Measurements from ENCODE around the gene MACROD2. TPM values are rescaled to one million over a fixed set of nuclear protein-coding genes. Genes with fewer than 3 reads are reported as not detected.

MACROD2 gene
- total RNA-seq, 1 experiment from 2014 or later, result 1.4 TPM

DNA sequence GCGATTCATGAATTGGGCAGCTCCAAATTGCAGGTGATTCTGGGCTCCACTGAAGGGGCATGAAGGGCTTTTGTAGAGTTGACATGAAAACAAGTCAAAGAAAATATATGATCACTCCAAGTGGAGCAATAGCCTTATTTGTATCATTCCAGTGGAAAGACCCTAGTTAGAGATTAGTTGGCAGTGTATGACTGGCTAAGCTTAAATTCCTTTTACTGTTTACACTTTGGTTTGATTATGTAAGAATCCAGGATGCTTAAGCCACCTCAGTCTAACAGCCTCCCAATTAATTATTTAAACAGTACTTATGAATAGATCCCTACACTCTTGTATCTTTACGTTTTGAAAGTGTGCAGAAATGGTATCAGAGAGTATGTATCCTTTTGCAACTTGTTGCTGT, 1865.5 kb downstream of the MACROD2 start:
- Histone ChIP-seq H3K27me3 (replicated peaks; ENCODE audit: insufficient read depth, low read depth, low read length, poor library complexity) (no peaks in the 10 kb centered on the region), H3K36me3 (ENCODE audit: insufficient read depth, low read length, poor library complexity, severe bottlenecking) (no peaks in the 10 kb centered on the region), H3K9me3 (ENCODE audit: low read depth, low read length, poor library complexity, severe bottlenecking) (peaks cover 21% of the 10 kb centered on the region), H3K4me3 (ENCODE audit: low read depth, low read length, poor library complexity, severe bottlenecking) (no peak overlapping the region), H3K27ac (ENCODE audit: low read depth, low read length, poor library complexity, severe bottlenecking) (no peak overlapping the region), H3K4me1 (ENCODE audit: insufficient read depth, low read length, poor library complexity, severe bottlenecking) (no peaks in the 10 kb centered on the region)
- intact Hi-C loops (cut with micrococcal nuclease; ENCODE audit: unreplicated experiment), result no loop called here
- TF ChIP-seq EZH2 (IDR thresholded peaks at IDR 0.05; ENCODE audit: borderline replicate concordance, low read depth, low read length, poor library complexity, severe bottlenecking), result no peak
- TF ChIP-seq, protein P1, sequence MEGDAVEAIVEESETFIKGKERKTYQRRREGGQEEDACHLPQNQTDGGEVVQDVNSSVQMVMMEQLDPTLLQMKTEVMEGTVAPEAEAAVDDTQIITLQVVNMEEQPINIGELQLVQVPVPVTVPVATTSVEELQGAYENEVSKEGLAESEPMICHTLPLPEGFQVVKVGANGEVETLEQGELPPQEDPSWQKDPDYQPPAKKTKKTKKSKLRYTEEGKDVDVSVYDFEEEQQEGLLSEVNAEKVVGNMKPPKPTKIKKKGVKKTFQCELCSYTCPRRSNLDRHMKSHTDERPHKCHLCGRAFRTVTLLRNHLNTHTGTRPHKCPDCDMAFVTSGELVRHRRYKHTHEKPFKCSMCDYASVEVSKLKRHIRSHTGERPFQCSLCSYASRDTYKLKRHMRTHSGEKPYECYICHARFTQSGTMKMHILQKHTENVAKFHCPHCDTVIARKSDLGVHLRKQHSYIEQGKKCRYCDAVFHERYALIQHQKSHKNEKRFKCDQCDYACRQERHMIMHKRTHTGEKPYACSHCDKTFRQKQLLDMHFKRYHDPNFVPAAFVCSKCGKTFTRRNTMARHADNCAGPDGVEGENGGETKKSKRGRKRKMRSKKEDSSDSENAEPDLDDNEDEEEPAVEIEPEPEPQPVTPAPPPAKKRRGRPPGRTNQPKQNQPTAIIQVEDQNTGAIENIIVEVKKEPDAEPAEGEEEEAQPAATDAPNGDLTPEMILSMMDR (conservative IDR thresholded peaks at IDR 0.05; ENCODE audit: low read depth, low read length), result no peak
- DNase-seq (ENCODE audit: low spot score), result no peak
- no TSS peak for BruUV-seq (replicated peaks)
- POLR2A ChIA-PET (ENCODE audit: low non-redundant PET), result no interaction called here
- CTCF ChIA-PET, result no interaction called here

DNA sequence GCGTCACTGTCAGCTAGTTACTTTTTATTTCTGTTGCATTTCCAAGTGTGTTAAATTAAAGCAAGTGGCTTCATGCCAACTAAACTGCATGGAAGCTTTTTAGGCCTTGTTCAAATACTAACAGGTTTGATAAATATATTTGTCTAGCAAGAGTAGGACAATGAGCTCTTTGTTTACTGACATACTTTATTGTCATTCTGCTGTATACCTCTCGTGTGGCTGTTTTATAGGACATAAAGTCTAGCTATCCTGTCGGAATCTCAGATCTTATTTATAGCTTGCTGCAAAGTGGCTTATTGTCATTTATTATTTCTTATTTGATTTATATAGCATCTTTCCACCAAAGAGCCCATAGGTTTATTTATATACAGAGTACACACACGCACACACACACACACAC, 1866.9 kb downstream of the MACROD2 start:
- BruUV-seq (replicated peaks), result no TSS peak
- TF ChIP-seq EZH2 (IDR thresholded peaks at IDR 0.05; ENCODE audit: borderline replicate concordance, low read depth, low read length, poor library complexity, severe bottlenecking), result no peak
- TF ChIP-seq, protein P1 (conservative IDR thresholded peaks at IDR 0.05; ENCODE audit: low read depth, low read length), result no peak
- ChIA-PET CTCF (no interaction called here), POLR2A (ENCODE audit: low non-redundant PET) (no interaction called here)
- Histone ChIP-seq H3K27me3 (replicated peaks; ENCODE audit: insufficient read depth, low read depth, low read length, poor library complexity) (no peaks in the 10 kb centered on the region), H3K27ac (ENCODE audit: low read depth, low read length, poor library complexity, severe bottlenecking) (no peak overlapping the region), H3K4me3 (ENCODE audit: low read depth, low read length, poor library complexity, severe bottlenecking) (no peak overlapping the region), H3K4me1 (ENCODE audit: insufficient read depth, low read length, poor library complexity, severe bottlenecking) (no peaks in the 10 kb centered on the region), H3K36me3 (ENCODE audit: insufficient read depth, low read length, poor library complexity, severe bottlenecking) (no peaks in the 10 kb centered on the region), H3K9me3 (ENCODE audit: low read depth, low read length, poor library complexity, severe bottlenecking) (peaks cover 7% of the 10 kb centered on the region)
- intact Hi-C loops (cut with micrococcal nuclease; ENCODE audit: unreplicated experiment), result no loop called here
- no peak for DNase-seq (ENCODE audit: low spot score)

DNA sequence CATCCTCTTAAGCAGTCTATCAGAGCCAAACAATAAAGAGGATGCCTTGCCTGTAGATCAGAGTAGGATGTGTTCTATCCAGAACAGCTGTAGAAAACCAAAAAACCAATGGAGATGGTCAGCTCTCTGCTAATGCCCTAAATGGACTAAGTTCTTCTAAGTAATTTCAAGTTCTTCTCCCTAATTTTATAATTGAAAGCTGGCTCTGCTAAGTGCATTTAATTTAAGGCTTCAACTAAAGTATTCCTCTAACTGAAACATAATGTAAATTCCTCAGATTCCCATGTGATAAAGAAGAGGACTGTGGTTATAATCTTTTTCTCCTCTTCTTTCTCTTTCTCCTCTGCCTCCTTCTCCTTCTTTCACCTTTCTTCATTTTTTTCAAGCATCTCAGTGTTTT, 1868.4 kb downstream of the MACROD2 start:
- H3K4me3 ChIP-seq (ENCODE audit: low read depth, low read length, poor library complexity, severe bottlenecking), result no peak overlapping the region
- H3K27ac ChIP-seq (ENCODE audit: low read depth, low read length, poor library complexity, severe bottlenecking), result no peak overlapping the region
- peaks cover 17% of the 10 kb centered on the region for H3K9me3 ChIP-seq (ENCODE audit: low read depth, low read length, poor library complexity, severe bottlenecking)
- H3K36me3 ChIP-seq (ENCODE audit: insufficient read depth, low read length, poor library complexity, severe bottlenecking), result no peaks in the 10 kb centered on the region
- H3K4me1 ChIP-seq (ENCODE audit: insufficient read depth, low read length, poor library complexity, severe bottlenecking), result no peaks in the 10 kb centered on the region
- no peak for DNase-seq (ENCODE audit: low spot score)
- no TSS peak for BruUV-seq (replicated peaks)
- intact Hi-C loops (cut with micrococcal nuclease; ENCODE audit: unreplicated experiment), result no loop called here
- TF ChIP-seq EZH2 (IDR thresholded peaks at IDR 0.05; ENCODE audit: borderline replicate concordance, low read depth, low read length, poor library complexity, severe bottlenecking), result no peak
- TF ChIP-seq, protein P1 (conservative IDR thresholded peaks at IDR 0.05; ENCODE audit: low read depth, low read length), result no peak
- no peaks in the 10 kb centered on the region for H3K27me3 ChIP-seq (replicated peaks; ENCODE audit: insufficient read depth, low read depth, low read length, poor library complexity)
- POLR2A ChIA-PET (ENCODE audit: low non-redundant PET), result no interaction called here
- CTCF ChIA-PET, result no interaction called here
